ENCODE data around the gene SLIT3. TPM values are rescaled to one million over a fixed set of nuclear protein-coding genes. Genes with fewer than 3 reads are reported as not detected.

The SLIT3 gene
- total and polyA plus RNA-seq, 2 donors = 8.4 to 9.2 TPM

DNA sequence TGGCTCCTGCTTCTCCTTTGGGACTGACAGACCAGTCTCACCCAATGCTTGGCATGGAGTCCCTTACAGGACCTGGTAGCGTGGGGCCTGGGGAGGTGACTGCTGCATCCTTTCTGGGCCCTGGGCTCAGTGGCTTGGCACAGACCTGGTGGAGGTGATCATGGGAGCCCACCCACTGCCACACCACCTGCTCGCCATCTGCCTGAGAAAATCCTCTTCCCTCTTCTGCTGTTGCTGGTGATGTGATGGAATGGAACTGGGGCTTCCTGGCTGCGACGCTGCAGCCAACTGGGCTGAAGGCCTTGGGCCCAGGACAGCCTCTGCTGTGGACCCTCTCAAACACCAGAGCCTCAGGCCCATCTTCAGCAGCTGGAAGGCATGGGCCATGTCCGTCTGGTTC, 599.3 kb downstream of the SLIT3 start:
- 94% methylated on average over 5 of the region's 5 CpGs for WGBS
- Histone ChIP-seq H3K27me3 (ENCODE audit: control insufficient read depth in 2 of 2, insufficient read depth in 1 of 2, low read length in 1 of 2) (peaks cover 0 to 2% of the 10 kb centered on the region in 2 donors), H3K4me3 (ENCODE audit: low read length in 2 of 2) (no peak overlapping the region), H3K9me3 (ENCODE audit: control insufficient read depth in 2 of 2, insufficient read depth in 1 of 2, low read length in 1 of 2) (no peaks in the 10 kb centered on the region), H3K36me3 (ENCODE audit: control insufficient read depth in 2 of 2, insufficient read depth in 2 of 2, low read length in 1 of 2) (no peaks in the 10 kb centered on the region), H3K27ac (ENCODE audit: low read depth in 1 of 2, low read length in 1 of 2) (no peak overlapping the region), H3K4me1 (ENCODE audit: control insufficient read depth in 2 of 2, insufficient read depth in 2 of 2, low read length in 2 of 2) (no peaks in the 10 kb centered on the region)
- DNase-seq (ENCODE audit: low read depth in 6 of 9, low spot score in 9 of 9) = no peak

DNA sequence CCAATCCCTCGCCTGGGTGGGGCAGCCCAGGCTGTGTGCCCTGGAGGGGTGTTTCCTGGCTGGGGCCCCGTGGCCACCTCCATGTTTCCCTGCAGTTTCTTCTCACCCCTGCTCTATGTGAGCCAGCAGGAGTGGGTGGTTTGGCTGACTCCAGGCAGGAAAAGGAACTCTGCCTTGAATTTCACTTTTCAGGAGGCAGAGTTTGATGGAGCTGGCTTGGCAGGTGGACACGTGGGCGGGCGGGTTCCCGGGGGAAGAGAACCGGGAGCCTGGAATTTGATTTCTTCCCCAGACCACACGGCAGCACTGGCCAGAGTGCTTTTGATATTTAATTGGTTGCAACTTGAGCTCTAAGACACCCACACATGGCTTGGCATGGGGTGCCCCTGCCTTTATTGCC, 601.9 kb downstream of the SLIT3 start:
- WGBS = 82% methylated on average over 8 of the region's 8 CpGs
- Histone ChIP-seq H3K4me3 (ENCODE audit: low read length in 2 of 2) (no peak overlapping the region), H3K27me3 (ENCODE audit: control insufficient read depth in 2 of 2, insufficient read depth in 1 of 2, low read length in 1 of 2) (peaks cover 0 to 2% of the 10 kb centered on the region in 2 donors), H3K27ac (ENCODE audit: low read depth in 1 of 2, low read length in 1 of 2) (no peak overlapping the region), H3K36me3 (ENCODE audit: control insufficient read depth in 2 of 2, insufficient read depth in 2 of 2, low read length in 1 of 2) (no peaks in the 10 kb centered on the region), H3K4me1 (ENCODE audit: control insufficient read depth in 2 of 2, insufficient read depth in 2 of 2, low read length in 2 of 2) (no peaks in the 10 kb centered on the region), H3K9me3 (ENCODE audit: control insufficient read depth in 2 of 2, insufficient read depth in 1 of 2, low read length in 1 of 2) (no peaks in the 10 kb centered on the region)
- DNase-seq (ENCODE audit: low read depth in 6 of 9, low spot score in 9 of 9) = no peak

DNA sequence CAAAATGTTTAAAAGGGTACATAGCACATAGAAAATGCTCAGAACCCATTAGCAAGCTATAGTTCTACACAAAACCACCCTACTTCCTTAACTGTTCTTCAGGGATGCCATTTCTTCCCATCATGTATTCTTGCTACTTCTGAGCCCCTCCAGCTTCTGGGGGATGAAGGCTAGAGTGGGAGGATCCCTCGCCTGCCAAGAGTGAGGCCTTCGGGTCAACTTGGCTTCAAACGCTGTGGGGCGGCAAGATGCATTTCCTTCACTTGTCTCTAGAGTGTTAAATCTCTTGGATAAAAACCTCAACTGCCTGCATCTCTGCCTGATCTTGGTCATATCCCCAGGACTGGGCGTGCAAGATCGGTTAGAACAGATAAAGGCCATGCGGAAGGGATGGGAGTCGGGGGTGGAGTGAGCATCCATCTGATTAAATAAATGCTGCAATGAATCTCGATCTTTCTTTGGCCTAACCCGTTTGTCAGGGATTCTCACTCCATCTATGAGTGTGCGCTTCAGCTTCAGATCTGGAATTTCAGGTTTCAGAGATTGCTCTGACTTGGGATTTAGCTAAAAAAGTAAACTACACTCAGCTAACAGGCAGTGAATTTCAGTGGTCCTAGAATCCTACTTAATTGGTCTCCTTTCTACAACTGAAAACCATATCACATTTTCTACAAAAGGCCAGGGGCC, 603.8 kb downstream of the SLIT3 start:
- WGBS = 97% methylated on average over 11 of the region's 11 CpGs
- no peak for DNase-seq (ENCODE audit: low read depth in 6 of 9, low spot score in 9 of 9)
- H3K4me3 ChIP-seq (ENCODE audit: low read length in 2 of 2) = no peak overlapping the region
- no peaks in the 10 kb centered on the region for H3K4me1 ChIP-seq (ENCODE audit: control insufficient read depth in 2 of 2, insufficient read depth in 2 of 2, low read length in 2 of 2)
- no peaks in the 10 kb centered on the region for H3K9me3 ChIP-seq (ENCODE audit: control insufficient read depth in 2 of 2, insufficient read depth in 1 of 2, low read length in 1 of 2)
- H3K36me3 ChIP-seq (ENCODE audit: control insufficient read depth in 2 of 2, insufficient read depth in 2 of 2, low read length in 1 of 2) = no peaks in the 10 kb centered on the region
- peaks cover 0 to 2% of the 10 kb centered on the region in 2 donors for H3K27me3 ChIP-seq (ENCODE audit: control insufficient read depth in 2 of 2, insufficient read depth in 1 of 2, low read length in 1 of 2)
- H3K27ac ChIP-seq (ENCODE audit: low read depth in 1 of 2, low read length in 1 of 2) = no peak overlapping the region

DNA sequence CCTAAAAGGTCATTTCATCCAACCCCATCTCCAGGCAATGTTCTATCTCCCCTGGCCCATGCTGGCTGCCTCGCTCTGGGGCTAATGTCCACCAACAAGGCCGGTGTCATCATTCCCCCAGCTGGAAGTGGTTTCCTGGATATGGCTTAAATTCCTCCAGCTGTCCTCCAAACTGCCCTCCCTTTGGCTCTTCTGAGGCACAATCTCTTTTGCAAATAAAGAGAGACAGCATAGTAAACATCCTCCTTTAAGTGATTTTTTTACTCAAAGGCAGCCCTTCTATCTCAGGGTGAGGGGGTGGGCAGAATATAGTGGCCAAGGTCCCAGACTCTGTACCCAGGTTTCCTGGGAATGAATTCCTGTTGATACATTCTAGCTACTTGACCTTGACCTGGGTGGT, 604.3 kb downstream of the SLIT3 start:
- no peaks in the 10 kb centered on the region for H3K4me1 ChIP-seq (ENCODE audit: control insufficient read depth in 2 of 2, insufficient read depth in 2 of 2, low read length in 2 of 2)
- WGBS = 93% methylated on average over 2 of the region's 2 CpGs
- DNase-seq (ENCODE audit: low read depth in 6 of 9, low spot score in 9 of 9) = no peak
- H3K27ac ChIP-seq (ENCODE audit: low read depth in 1 of 2, low read length in 1 of 2) = no peak overlapping the region
- peaks cover 0 to 2% of the 10 kb centered on the region in 2 donors for H3K27me3 ChIP-seq (ENCODE audit: control insufficient read depth in 2 of 2, insufficient read depth in 1 of 2, low read length in 1 of 2)
- no peaks in the 10 kb centered on the region for H3K36me3 ChIP-seq (ENCODE audit: control insufficient read depth in 2 of 2, insufficient read depth in 2 of 2, low read length in 1 of 2)
- H3K4me3 ChIP-seq (ENCODE audit: low read length in 2 of 2) = no peak overlapping the region
- H3K9me3 ChIP-seq (ENCODE audit: control insufficient read depth in 2 of 2, insufficient read depth in 1 of 2, low read length in 1 of 2) = no peaks in the 10 kb centered on the region

DNA sequence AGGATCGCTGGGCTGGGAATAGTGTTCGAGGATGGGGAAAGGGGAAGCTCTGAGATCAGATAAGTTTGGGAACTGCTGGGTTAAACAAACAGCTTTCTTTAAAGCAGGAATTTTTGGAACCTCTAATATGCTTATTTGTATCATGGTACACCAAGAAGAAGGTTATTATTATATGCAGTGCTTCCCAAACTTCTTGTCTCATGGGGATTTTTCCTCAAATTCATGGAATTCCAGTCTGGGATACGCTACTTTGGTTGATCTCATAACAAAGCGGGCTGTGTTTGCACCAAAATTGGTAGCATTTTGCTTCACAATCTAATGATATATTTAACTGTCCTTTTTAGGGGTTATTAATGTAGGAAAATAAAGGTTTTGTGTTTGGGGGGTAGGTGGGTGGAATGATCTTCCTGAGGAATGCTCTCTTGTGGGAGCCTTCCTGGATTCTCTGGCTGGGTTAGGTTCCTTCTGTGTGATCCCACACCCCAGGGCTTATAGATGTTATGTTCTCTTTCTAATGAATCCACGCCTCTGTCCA, 605.6 kb downstream of the SLIT3 start:
- no peak for DNase-seq (ENCODE audit: low read depth in 6 of 9, low spot score in 9 of 9)
- H3K36me3 ChIP-seq (ENCODE audit: control insufficient read depth in 2 of 2, insufficient read depth in 2 of 2, low read length in 1 of 2) = no peaks in the 10 kb centered on the region
- WGBS = 78% methylated on average over 5 of the region's 5 CpGs
- H3K9me3 ChIP-seq (ENCODE audit: control insufficient read depth in 2 of 2, insufficient read depth in 1 of 2, low read length in 1 of 2) = no peaks in the 10 kb centered on the region
- no peaks in the 10 kb centered on the region for H3K4me1 ChIP-seq (ENCODE audit: control insufficient read depth in 2 of 2, insufficient read depth in 2 of 2, low read length in 2 of 2)
- H3K27me3 ChIP-seq (ENCODE audit: control insufficient read depth in 2 of 2, insufficient read depth in 1 of 2, low read length in 1 of 2) = peaks cover 0 to 2% of the 10 kb centered on the region in 2 donors
- H3K27ac ChIP-seq (ENCODE audit: low read depth in 1 of 2, low read length in 1 of 2) = no peak overlapping the region
- H3K4me3 ChIP-seq (ENCODE audit: low read length in 2 of 2) = no peak overlapping the region

DNA sequence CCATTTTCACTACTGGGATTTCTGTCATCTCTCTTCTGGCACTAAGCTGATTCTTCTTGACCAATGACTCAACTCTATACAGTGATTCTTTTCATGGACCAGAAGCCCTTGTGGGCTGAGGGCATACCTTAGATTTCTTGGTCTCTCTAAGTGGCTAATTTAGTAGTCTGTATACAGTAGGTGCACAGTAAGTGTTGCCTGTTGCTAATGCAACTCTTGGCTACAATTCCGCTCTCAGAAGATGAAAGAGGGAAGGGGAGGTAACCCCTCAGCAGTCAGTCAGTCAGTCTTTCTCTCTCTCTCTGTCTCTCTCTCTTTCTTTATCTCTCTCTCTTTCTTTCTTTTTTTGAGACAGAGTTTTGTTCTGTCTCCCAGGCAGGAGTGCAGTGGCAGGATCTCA, 606.6 kb downstream of the SLIT3 start:
- H3K27ac ChIP-seq (ENCODE audit: low read depth in 1 of 2, low read length in 1 of 2) = no peak overlapping the region
- WGBS = 100% methylated on average over 1 of the region's 1 CpG
- H3K9me3 ChIP-seq (ENCODE audit: control insufficient read depth in 2 of 2, insufficient read depth in 1 of 2, low read length in 1 of 2) = no peaks in the 10 kb centered on the region
- no peaks in the 10 kb centered on the region for H3K4me1 ChIP-seq (ENCODE audit: control insufficient read depth in 2 of 2, insufficient read depth in 2 of 2, low read length in 2 of 2)
- no peak overlapping the region for H3K4me3 ChIP-seq (ENCODE audit: low read length in 2 of 2)
- no peaks in the 10 kb centered on the region for H3K36me3 ChIP-seq (ENCODE audit: control insufficient read depth in 2 of 2, insufficient read depth in 2 of 2, low read length in 1 of 2)
- peaks cover 0 to 1% of the 10 kb centered on the region in 2 donors for H3K27me3 ChIP-seq (ENCODE audit: control insufficient read depth in 2 of 2, insufficient read depth in 1 of 2, low read length in 1 of 2)
- no peak for DNase-seq (ENCODE audit: low read depth in 6 of 9, low spot score in 9 of 9)

DNA sequence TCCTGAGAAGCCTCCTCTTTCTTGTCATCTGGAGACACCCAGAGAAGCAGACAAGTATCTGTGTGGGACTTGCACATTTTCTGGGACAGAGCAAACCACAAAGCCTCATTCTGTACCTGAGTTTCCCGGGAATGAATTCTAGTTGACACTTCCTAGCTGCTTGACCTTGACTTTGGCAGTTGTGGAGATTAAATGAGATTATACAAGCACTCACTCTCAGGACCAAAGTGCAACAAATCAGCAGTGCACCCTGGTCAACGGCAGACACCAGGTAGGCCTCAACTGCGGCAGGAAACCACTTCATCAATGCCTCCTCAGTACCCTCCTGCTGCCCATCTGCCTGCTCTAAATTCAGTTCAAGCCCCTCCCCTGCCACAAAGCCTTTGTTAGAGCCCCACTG, 607.1 kb downstream of the SLIT3 start:
- Histone ChIP-seq H3K27ac (ENCODE audit: low read depth in 1 of 2, low read length in 1 of 2) (no peak overlapping the region), H3K36me3 (ENCODE audit: control insufficient read depth in 2 of 2, insufficient read depth in 2 of 2, low read length in 1 of 2) (no peaks in the 10 kb centered on the region), H3K4me1 (ENCODE audit: control insufficient read depth in 2 of 2, insufficient read depth in 2 of 2, low read length in 2 of 2) (no peaks in the 10 kb centered on the region), H3K27me3 (ENCODE audit: control insufficient read depth in 2 of 2, insufficient read depth in 1 of 2, low read length in 1 of 2) (no peaks in the 10 kb centered on the region), H3K9me3 (ENCODE audit: control insufficient read depth in 2 of 2, insufficient read depth in 1 of 2, low read length in 1 of 2) (no peaks in the 10 kb centered on the region), H3K4me3 (ENCODE audit: low read length in 2 of 2) (no peak overlapping the region)
- 93% methylated on average over 3 of the region's 3 CpGs for WGBS
- DNase-seq (ENCODE audit: low read depth in 6 of 9, low spot score in 9 of 9) = no peak

DNA sequence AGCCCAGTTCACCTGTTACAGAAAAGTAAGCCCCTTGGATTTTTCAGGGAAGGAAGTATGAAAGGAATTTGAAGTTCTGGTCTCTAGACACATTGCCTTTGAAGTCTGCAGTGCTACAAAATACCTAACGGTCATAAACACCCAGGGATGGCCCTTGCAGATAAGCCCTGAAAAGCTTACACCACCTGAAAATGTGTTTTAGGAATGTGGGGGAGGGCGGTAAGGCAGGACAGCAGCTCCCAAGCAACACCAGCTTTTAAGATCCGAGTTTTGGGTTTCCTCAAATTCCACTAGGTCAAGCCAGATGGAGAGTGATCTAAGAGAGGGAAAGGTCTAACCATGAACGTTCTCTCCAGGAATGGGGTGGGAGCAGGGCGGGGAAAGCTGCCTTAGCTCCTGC, 607.6 kb downstream of the SLIT3 start:
- H3K9me3 ChIP-seq (ENCODE audit: control insufficient read depth in 2 of 2, insufficient read depth in 1 of 2, low read length in 1 of 2) = no peaks in the 10 kb centered on the region
- H3K27ac ChIP-seq (ENCODE audit: low read depth in 1 of 2, low read length in 1 of 2) = no peak overlapping the region
- no peaks in the 10 kb centered on the region for H3K36me3 ChIP-seq (ENCODE audit: control insufficient read depth in 2 of 2, insufficient read depth in 2 of 2, low read length in 1 of 2)
- no peak for DNase-seq (ENCODE audit: low read depth in 6 of 9, low spot score in 9 of 9)
- no peak overlapping the region for H3K4me3 ChIP-seq (ENCODE audit: low read length in 2 of 2)
- no peaks in the 10 kb centered on the region for H3K4me1 ChIP-seq (ENCODE audit: control insufficient read depth in 2 of 2, insufficient read depth in 2 of 2, low read length in 2 of 2)
- WGBS = 86% methylated on average over 5 of the region's 5 CpGs
- H3K27me3 ChIP-seq (ENCODE audit: control insufficient read depth in 2 of 2, insufficient read depth in 1 of 2, low read length in 1 of 2) = no peaks in the 10 kb centered on the region

DNA sequence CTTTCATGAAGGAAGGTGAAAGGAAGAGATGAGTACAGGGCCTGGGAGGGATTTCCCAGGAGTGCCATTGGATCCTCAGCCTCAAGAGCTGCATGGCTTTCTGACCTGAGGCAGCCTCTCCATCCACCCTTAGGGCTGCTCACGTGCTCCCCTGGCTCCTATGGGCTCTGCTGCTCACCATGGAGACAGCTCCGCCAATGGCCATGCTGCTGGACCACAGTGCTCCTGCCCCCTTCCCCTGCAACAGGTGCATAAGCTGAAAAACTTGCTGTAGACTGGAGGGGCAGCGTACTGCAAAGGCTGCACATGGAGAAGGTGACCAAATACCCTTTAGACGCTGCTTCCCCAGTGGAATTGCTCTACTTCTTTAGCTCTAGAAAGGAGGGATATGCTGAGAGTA, 609.0 kb downstream of the SLIT3 start:
- Histone ChIP-seq H3K4me3 (ENCODE audit: low read length in 2 of 2) (no peak overlapping the region), H3K9me3 (ENCODE audit: control insufficient read depth in 2 of 2, insufficient read depth in 1 of 2, low read length in 1 of 2) (no peaks in the 10 kb centered on the region), H3K4me1 (ENCODE audit: control insufficient read depth in 2 of 2, insufficient read depth in 2 of 2, low read length in 2 of 2) (no peaks in the 10 kb centered on the region), H3K27me3 (ENCODE audit: control insufficient read depth in 2 of 2, insufficient read depth in 1 of 2, low read length in 1 of 2) (no peaks in the 10 kb centered on the region), H3K36me3 (ENCODE audit: control insufficient read depth in 2 of 2, insufficient read depth in 2 of 2, low read length in 1 of 2) (no peaks in the 10 kb centered on the region), H3K27ac (ENCODE audit: low read depth in 1 of 2, low read length in 1 of 2) (no peak overlapping the region)
- no peak for DNase-seq (ENCODE audit: low read depth in 6 of 9, low spot score in 9 of 9)
- 94% methylated on average over 4 of the region's 4 CpGs for WGBS

Measured in thymus (tissue), 11 donors.